Measurements from ENCODE around the gene BSCL2.
"Not testable (repeated sequence)": the region's sequence is repeated elsewhere in the genome, so short reads cannot be mapped to it uniquely, and the experiment has no call there.

The BSCL2 gene

GRCh38 chr11:62687508-62688396, 19.5 kb downstream of the BSCL2 start:
- H3K9me3 Mint-ChIP-seq: no peaks in the 10 kb centered on the region
- H3K36me3 Mint-ChIP-seq: peaks cover 8% of the 10 kb centered on the region
- no peak overlapping the region for H3K27ac Mint-ChIP-seq
- no peak overlapping the region for H3K4me3 Mint-ChIP-seq
- H3K4me1 Mint-ChIP-seq: no peaks in the 10 kb centered on the region
- H3K27me3 Mint-ChIP-seq: peaks cover 3% of the 10 kb centered on the region
- ATAC-seq (ENCODE audit: low read depth) (no peak), DNase-seq (ENCODE audit: low spot score in 2 of 2) (no peak)

DNA sequence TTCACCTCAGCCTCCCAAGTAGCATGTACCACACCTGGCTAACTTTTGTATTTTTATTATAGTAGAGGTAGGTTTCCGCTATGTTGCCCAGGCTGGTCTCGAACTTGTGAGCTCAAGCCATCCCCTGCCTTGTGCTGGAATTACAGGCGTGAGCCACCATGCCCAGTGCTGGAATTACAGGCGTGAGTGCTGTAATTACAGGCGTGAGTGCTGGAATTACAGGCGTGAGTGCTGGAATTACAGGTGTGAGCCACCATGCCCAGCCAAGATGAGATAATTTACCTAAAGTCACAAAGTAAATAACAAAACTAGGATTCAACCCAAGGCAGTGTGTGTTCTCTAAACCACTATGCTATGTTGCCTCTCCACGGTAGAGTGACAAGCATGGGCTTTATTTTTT, 24.7 kb downstream of the BSCL2 start:
- Mint-ChIP-seq H3K36me3 (peaks cover 4% of the 10 kb centered on the region), H3K27ac (no peak overlapping the region), H3K4me1 (peaks cover 16% of the 10 kb centered on the region), H3K27me3 (no peaks in the 10 kb centered on the region), H3K9me3 (no peaks in the 10 kb centered on the region), H3K4me3 (no peak overlapping the region)
- ATAC-seq (ENCODE audit: low read depth) (no peak), DNase-seq (ENCODE audit: low spot score in 2 of 2) (no peak)

- H3K27me3 Mint-ChIP-seq: no peaks in the 10 kb centered on the region
- DNase-seq (ENCODE audit: low spot score in 2 of 2) (peak; percentile 27 to 50), ATAC-seq (ENCODE audit: low read depth) (peak; percentile 64)
- peak overlapping the region; percentile 58 for H3K27ac Mint-ChIP-seq
- peaks cover 24% of the 10 kb centered on the region for H3K4me1 Mint-ChIP-seq
- H3K9me3 Mint-ChIP-seq: no peaks in the 10 kb centered on the region
- H3K36me3 Mint-ChIP-seq: peaks cover 9% of the 10 kb centered on the region
- H3K4me3 Mint-ChIP-seq: peak overlapping the region; percentile 65
Measured at GRCh38 chr11:62680825-62681240, 26.4 kb downstream of the BSCL2 start.

GRCh38 chr11:62678770-62679696, 28.2 kb downstream of the BSCL2 start, which contains the start of gene UBXN1:
TSS of gene UBXN1 (minus strand) at chr11:62679073. CDS start at chr11:62678923, 150 bp downstream.
- Mint-ChIP-seq H3K27ac (peak within 1 kb of the TSS; percentile 97), H3K36me3 (peaks cover 11% of the 10 kb centered on the region), H3K9me3 (no peaks in the 10 kb centered on the region), H3K4me1 (peaks cover 27% of the 10 kb centered on the region), H3K27me3 (no peaks in the 10 kb centered on the region), H3K4me3 (peak within 1 kb of the TSS; percentile 83)
- DNase-seq (ENCODE audit: low spot score in 2 of 2): peak; percentile 76 to 79
- ATAC-seq (ENCODE audit: low read depth): peak; percentile 85

DNA sequence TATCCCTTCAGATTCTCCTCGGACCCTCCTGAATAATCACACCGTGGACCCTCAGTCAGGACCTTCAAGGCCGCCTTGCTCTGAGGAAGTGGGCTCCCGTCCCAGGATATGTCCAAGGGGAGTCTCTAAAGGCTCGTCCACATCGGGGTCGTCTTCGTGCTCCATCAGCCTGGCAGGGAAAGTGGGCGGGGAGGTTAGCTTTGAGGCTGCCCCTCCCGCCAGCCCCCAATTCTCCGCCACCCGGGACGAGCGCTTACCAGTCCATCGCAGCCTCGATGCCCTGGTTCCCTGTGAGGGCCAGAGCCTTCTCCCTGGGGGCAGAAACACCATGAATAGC, 28.8 kb downstream of the BSCL2 start:
- H3K36me3 Mint-ChIP-seq: peaks cover 11% of the 10 kb centered on the region
- ATAC-seq (ENCODE audit: low read depth): no peak

DNA sequence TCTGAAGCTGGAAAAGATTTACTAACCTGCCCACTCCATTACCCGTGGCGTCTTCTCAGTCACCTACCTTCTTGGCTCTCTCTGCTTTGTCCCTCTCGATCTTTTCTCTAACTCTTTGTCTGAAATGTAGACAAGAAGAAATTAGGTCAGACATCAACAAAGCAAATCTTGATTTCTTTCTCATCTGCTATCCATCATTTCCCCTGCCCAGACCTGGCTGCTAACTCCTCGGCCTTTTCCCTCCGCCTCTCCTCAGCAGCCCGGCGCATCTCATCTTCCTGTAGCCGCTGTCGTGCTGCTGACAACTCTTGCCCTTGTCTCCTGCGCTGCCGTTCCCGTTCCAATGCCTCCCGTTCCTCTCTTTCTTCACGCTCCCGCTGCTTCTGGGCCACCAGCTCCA, 29.5 kb downstream of the BSCL2 start:
- H3K27ac Mint-ChIP-seq: peak overlapping the region; percentile 97
- peak overlapping the region; percentile 83 for H3K4me3 Mint-ChIP-seq
- DNase-seq (ENCODE audit: low spot score in 2 of 2) (no peak), ATAC-seq (ENCODE audit: low read depth) (no peak)
- no peaks in the 10 kb centered on the region for H3K27me3 Mint-ChIP-seq
- no peaks in the 10 kb centered on the region for H3K9me3 Mint-ChIP-seq
- H3K36me3 Mint-ChIP-seq: peaks cover 11% of the 10 kb centered on the region
- peaks cover 27% of the 10 kb centered on the region for H3K4me1 Mint-ChIP-seq

More for the DNA sequence above, 28.8 kb downstream of the BSCL2 start:
- no peak for DNase-seq (ENCODE audit: low spot score in 2 of 2)
- Mint-ChIP-seq H3K27me3 (no peaks in the 10 kb centered on the region), H3K27ac (peak overlapping the region; percentile 97), H3K4me3 (peak overlapping the region; percentile 83), H3K4me1 (peaks cover 27% of the 10 kb centered on the region), H3K9me3 (no peaks in the 10 kb centered on the region)

GRCh38 chr11:62677156-62677555, 30.1 kb downstream of the BSCL2 start:
- Mint-ChIP-seq H3K4me1 (peaks cover 29% of the 10 kb centered on the region), H3K27me3 (no peaks in the 10 kb centered on the region), H3K36me3 (peaks cover 11% of the 10 kb centered on the region), H3K27ac (peak overlapping the region; percentile 97), H3K4me3 (peak overlapping the region; percentile 83), H3K9me3 (no peaks in the 10 kb centered on the region)
- no peak for DNase-seq (ENCODE audit: low spot score in 2 of 2)
- no peak for ATAC-seq (ENCODE audit: low read depth)

- H3K4me3 Mint-ChIP-seq: no peak overlapping the region
- peak overlapping the region; percentile 97 for H3K27ac Mint-ChIP-seq
- H3K4me1 Mint-ChIP-seq: peaks cover 30% of the 10 kb centered on the region
- H3K9me3 Mint-ChIP-seq: no peaks in the 10 kb centered on the region
- ATAC-seq (ENCODE audit: low read depth) (no peak), DNase-seq (ENCODE audit: low spot score in 2 of 2) (no peak)
- H3K36me3 Mint-ChIP-seq: peaks cover 11% of the 10 kb centered on the region
- no peaks in the 10 kb centered on the region for H3K27me3 Mint-ChIP-seq
Measured at GRCh38 chr11:62676698-62677097, 30.5 kb downstream of the BSCL2 start.

DNA sequence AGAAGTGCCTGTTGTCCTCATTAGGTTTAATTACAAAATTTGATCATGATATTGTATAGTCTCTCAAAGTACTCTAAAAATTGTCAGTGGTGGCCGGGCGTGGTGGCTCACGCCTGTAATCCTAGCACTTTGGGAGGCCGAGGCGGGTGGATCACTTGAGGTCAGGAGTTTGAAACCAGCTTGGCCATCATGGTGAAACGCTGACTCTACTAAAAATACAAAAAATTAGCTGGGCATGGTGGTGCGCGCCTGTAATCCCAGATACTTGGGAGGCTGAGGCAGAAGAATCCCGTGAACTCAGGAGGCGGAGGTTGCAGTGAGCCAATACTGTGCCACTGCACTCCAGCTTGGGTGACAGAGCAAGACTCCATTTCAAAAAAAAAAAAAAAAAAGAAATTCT, 31.8 kb downstream of the BSCL2 start:
- H3K36me3 Mint-ChIP-seq: peaks cover 11% of the 10 kb centered on the region
- not testable (repeated sequence) for H3K4me3 Mint-ChIP-seq

DNA sequence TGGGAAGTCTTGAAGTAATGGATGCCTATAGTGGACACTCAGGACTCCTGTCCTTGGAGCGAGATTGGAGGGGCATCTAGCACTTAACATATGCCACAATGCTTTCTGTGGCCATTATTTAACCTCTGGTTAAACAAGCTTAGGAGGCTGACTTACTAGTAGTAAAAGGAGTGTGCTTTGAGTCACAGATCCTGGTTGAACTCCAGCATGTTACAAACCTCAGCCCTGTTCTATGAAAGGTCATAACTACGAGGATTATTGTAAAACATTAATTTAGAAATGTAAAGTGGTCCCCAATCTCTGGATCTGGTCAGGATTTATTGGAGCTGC, 34.1 kb downstream of the BSCL2 start:
- DNase-seq (ENCODE audit: low spot score in 2 of 2) (no peak), ATAC-seq (ENCODE audit: low read depth) (no peak)
- Mint-ChIP-seq H3K27me3 (no peaks in the 10 kb centered on the region), H3K4me3 (peak overlapping the region; percentile 98), H3K4me1 (peaks cover 23% of the 10 kb centered on the region), H3K9me3 (no peaks in the 10 kb centered on the region), H3K27ac (peak overlapping the region; percentile 92), H3K36me3 (peaks cover 11% of the 10 kb centered on the region)

More for the DNA sequence above, 31.8 kb downstream of the BSCL2 start:
- H3K27ac Mint-ChIP-seq; H3K27me3 Mint-ChIP-seq; DNase-seq (ENCODE audit: low spot score in 2 of 2); H3K9me3 Mint-ChIP-seq; ATAC-seq (ENCODE audit: low read depth): not testable (repeated sequence)
- peaks cover 24% of the 10 kb centered on the region for H3K4me1 Mint-ChIP-seq

DNA sequence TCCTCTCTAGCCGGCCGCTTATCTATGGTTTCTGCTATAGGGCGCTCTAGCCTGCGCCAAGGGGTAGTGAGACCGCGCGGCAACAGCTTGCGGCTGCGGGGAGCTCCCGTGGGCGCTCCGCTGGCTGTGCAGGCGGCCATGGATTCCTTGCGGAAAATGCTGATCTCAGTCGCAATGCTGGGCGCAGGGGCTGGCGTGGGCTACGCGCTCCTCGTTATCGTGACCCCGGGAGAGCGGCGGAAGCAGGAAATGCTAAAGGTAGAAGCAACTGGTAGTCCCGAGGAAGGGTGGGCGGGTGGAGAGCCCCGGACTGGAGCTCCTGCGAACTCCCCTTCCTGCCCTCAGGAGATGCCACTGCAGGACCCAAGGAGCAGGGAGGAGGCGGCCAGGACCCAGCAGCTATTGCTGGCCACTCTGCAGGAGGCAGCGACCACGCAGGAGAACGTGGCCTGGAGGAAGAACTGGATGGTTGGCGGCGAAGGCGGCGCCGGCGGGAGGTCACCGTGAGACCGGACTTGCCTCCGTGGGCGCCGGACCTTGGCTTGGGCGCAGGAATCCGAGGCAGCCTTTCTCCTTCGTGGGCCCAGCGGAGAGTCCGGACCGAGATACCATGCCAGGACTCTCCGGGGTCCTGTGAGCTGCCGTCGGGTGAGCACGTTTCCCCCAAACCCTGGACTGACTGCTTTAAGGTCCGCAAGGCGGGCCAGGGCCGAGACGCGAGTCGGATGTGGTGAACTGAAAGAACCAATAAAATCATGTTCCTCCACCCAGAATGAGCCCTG, 35.4 kb downstream of the BSCL2 start, which contains the start of the genes LBHD1 and UQCC3:
LBHD1 (minus strand) TSS at position 660 of the 782 bp plus-strand sequence. CDS start 2,236 bp downstream, outside the sequence.
UQCC3 (plus strand) TSS at position 66 of the 782 bp plus-strand sequence; CDS start at position 139, 73 bp downstream.
- ATAC-seq (ENCODE audit: low read depth): peak; percentile 79
- Mint-ChIP-seq H3K27me3 (no peaks in the 10 kb centered on the region), H3K9me3 (no peaks in the 10 kb centered on the region), H3K36me3 (peaks cover 4% of the 10 kb centered on the region), H3K27ac (peak within 1 kb of the TSS; percentile 92), H3K4me1 (peaks cover 16% of the 10 kb centered on the region), H3K4me3 (peak within 1 kb of the TSS; percentile 98)
- DNase-seq (ENCODE audit: low spot score in 2 of 2): peak; percentile 57 to 76

GRCh38 chr11:62671236-62671607, 36.0 kb downstream of the BSCL2 start:
- peak; percentile 14 for ATAC-seq (ENCODE audit: low read depth)
- Mint-ChIP-seq H3K4me1 (peaks cover 20% of the 10 kb centered on the region), H3K9me3 (no peaks in the 10 kb centered on the region), H3K4me3 (peak overlapping the region; percentile 98), H3K27ac (peak overlapping the region; percentile 92), H3K36me3 (peaks cover 3% of the 10 kb centered on the region), H3K27me3 (no peaks in the 10 kb centered on the region)
- no peak for DNase-seq (ENCODE audit: low spot score in 2 of 2)

DNA sequence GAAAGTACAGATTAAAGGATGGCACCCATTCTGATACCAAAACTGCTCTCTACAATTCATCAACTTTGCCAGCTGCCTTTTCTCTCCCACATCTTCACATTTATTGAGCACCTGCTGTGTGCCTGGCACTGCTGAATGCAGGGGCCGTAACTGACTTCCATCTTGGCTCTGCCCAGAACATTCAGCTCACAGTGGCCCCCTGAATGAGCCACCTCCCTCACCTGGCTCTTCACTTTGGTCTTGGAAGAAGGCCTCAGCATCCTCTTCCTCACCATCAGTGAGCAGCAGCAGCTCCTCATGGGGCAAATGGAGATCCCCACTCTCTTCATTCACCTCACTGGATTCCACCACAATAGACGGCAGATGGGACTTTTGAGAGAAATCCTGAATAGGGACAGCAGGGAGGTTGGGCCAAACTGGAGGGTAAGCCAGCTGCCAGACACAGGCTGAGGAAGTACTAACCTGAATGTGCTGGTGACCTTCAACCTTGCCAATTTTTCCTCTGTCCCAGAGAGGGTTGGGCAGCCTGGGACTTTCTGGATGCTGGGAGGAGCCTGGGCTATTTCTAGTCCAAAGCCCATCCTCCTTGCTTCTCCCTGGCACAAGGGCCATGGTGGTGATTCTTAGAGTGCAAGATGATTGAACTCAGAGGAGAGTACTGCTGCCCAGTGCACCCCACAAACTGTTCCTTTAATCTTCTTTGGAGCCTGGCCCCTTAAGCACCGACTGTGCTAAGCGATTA, 37.6 kb downstream of the BSCL2 start:
- Mint-ChIP-seq H3K4me1 (peaks cover 17% of the 10 kb centered on the region), H3K27me3 (no peaks in the 10 kb centered on the region), H3K27ac (no peak overlapping the region), H3K9me3 (no peaks in the 10 kb centered on the region), H3K4me3 (no peak overlapping the region), H3K36me3 (no peaks in the 10 kb centered on the region)
- DNase-seq (ENCODE audit: low spot score in 2 of 2) (no peak), ATAC-seq (ENCODE audit: low read depth) (no peak)

All from memory B cell (primary cell).